ENCODE data around the gene ARSD.

Gene ARSD

DNA sequence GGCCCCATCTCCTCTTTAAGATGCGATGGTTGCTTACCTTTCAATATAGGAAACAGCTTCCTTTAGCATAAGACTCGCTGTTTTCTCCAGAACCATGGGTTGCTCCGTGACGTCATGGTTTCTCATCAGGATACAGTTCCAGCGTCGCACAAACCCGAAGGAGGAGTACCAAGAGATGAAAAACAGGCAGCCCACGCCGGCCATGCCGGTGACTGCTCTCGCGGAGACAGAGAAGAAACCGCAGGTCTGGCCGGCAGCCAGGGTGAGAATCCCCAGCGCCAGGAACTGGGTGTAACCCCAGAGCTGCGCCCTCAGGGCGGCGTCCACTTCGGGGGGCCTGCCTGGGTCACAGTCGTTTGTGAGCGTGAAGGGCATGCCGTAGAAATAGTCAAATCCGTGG is 11.4 kb downstream of the ARSD start:
- Histone ChIP-seq H4K91ac (ENCODE audit: low read length) (no peak overlapping the region), H3K18ac (ENCODE audit: low read depth in 1 of 2, low read length in 2 of 2) (no peak overlapping the region), H3K4me3 (ENCODE audit: insufficient read depth in 1 of 2, low read depth in 1 of 2, low read length in 2 of 2) (no peak overlapping the region), H3K36me3 (ENCODE audit: control insufficient read depth in 1 of 2, insufficient read depth in 2 of 2, low read depth in 1 of 2, low read length in 2 of 2) (peaks cover 19 to 47% of the 10 kb centered on the region in 2 experiments), H4K8ac (ENCODE audit: low read length) (no peak overlapping the region), H3K27me3 (ENCODE audit: control insufficient read depth in 1 of 2, insufficient read depth in 1 of 2, low read length in 2 of 2) (no peaks in the 10 kb centered on the region), H3K9me3 (ENCODE audit: control insufficient read depth, low read length) (no peaks in the 10 kb centered on the region), H3K9ac (ENCODE audit: low read length) (no peak overlapping the region), H3K4me2 (ENCODE audit: low read length, poor library complexity, severe bottlenecking) (no peak overlapping the region), H3K14ac (ENCODE audit: low read length in 2 of 2) (no peak overlapping the region), H3K4ac (ENCODE audit: low read depth in 1 of 2, low read length in 2 of 2) (no peak overlapping the region), H3K79me1 (replicated peaks; ENCODE audit: low read length, poor library complexity, severe bottlenecking) (no peaks in the 10 kb centered on the region), H2BK12ac (ENCODE audit: low read length in 2 of 2) (no peak overlapping the region), H2BK15ac (ENCODE audit: low read depth, poor library complexity, severe bottlenecking) (no peak overlapping the region), H2AFZ (ENCODE audit: low read depth, low read length) (no peak overlapping the region), H3K27ac (ENCODE audit: low read length, poor library complexity, severe bottlenecking) (no peak overlapping the region), H2BK120ac (ENCODE audit: low read depth, low read length) (no peak overlapping the region), H3K4me1 (ENCODE audit: control insufficient read depth, insufficient read depth, low read depth, low read length) (no peaks in the 10 kb centered on the region), H3K23ac (ENCODE audit: low read length in 2 of 2) (no peak overlapping the region), H2AK5ac (ENCODE audit: low read length, severe bottlenecking) (no peak overlapping the region), H2BK5ac (ENCODE audit: low read depth, low read length, poor library complexity, severe bottlenecking) (no peak overlapping the region)
- WGBS, result over 99% methylated on average over 23 of the region's 23 CpGs
- DNase-seq, result no peak

DNA sequence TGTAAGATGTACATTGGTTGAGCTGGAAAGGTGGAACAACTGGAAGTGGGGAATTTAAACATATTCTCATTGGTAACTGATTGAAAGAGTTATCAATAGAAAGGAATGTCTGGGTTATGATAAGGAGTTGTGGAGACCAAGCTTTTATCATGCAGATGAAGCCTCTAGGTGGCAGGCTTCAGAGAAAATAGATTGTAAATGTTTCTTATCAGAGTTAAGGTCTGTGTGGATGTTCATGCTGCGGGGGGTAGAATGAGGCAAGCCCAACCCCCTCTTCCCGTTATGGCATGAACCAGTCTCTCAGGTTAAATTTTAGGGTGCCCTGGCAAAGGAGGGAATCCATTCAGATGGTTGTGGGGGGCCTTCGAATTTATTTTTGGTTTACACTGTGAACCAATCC is 16.0 kb downstream of the ARSD start:
- no peaks in the 10 kb centered on the region for H3K4me1 ChIP-seq (ENCODE audit: control insufficient read depth, insufficient read depth, low read depth, low read length)
- no peak overlapping the region for H2BK12ac ChIP-seq (ENCODE audit: low read length in 2 of 2)
- no peak overlapping the region for H4K8ac ChIP-seq (ENCODE audit: low read length)
- no peak overlapping the region for H3K18ac ChIP-seq (ENCODE audit: low read depth in 1 of 2, low read length in 2 of 2)
- no peaks in the 10 kb centered on the region for H3K9me3 ChIP-seq (ENCODE audit: control insufficient read depth, low read length)
- H3K4me2 ChIP-seq (ENCODE audit: low read length, poor library complexity, severe bottlenecking), result no peak overlapping the region
- H3K9ac ChIP-seq (ENCODE audit: low read length), result no peak overlapping the region
- H4K91ac ChIP-seq (ENCODE audit: low read length), result no peak overlapping the region
- H3K27me3 ChIP-seq (ENCODE audit: control insufficient read depth in 1 of 2, insufficient read depth in 1 of 2, low read length in 2 of 2), result no peaks in the 10 kb centered on the region
- H3K4me3 ChIP-seq (ENCODE audit: insufficient read depth in 1 of 2, low read depth in 1 of 2, low read length in 2 of 2), result no peak overlapping the region
- no peak overlapping the region for H3K14ac ChIP-seq (ENCODE audit: low read length in 2 of 2)
- no peaks in the 10 kb centered on the region for H3K79me1 ChIP-seq (replicated peaks; ENCODE audit: low read length, poor library complexity, severe bottlenecking)
- H3K27ac ChIP-seq (ENCODE audit: low read length, poor library complexity, severe bottlenecking), result no peak overlapping the region
- no peak overlapping the region for H3K23ac ChIP-seq (ENCODE audit: low read length in 2 of 2)
- no peak overlapping the region for H2AFZ ChIP-seq (ENCODE audit: low read depth, low read length)
- H2BK15ac ChIP-seq (ENCODE audit: low read depth, poor library complexity, severe bottlenecking), result no peak overlapping the region
- no peak overlapping the region for H2BK5ac ChIP-seq (ENCODE audit: low read depth, low read length, poor library complexity, severe bottlenecking)
- no peak overlapping the region for H2BK120ac ChIP-seq (ENCODE audit: low read depth, low read length)
- H2AK5ac ChIP-seq (ENCODE audit: low read length, severe bottlenecking), result no peak overlapping the region
- H3K36me3 ChIP-seq (ENCODE audit: control insufficient read depth in 1 of 2, insufficient read depth in 2 of 2, low read depth in 1 of 2, low read length in 2 of 2), result peaks cover 8 to 28% of the 10 kb centered on the region in 2 experiments
- 44% methylated on average over 3 of the region's 3 CpGs for WGBS
- H3K4ac ChIP-seq (ENCODE audit: low read depth in 1 of 2, low read length in 2 of 2), result no peak overlapping the region
- DNase-seq, result no peak

DNA sequence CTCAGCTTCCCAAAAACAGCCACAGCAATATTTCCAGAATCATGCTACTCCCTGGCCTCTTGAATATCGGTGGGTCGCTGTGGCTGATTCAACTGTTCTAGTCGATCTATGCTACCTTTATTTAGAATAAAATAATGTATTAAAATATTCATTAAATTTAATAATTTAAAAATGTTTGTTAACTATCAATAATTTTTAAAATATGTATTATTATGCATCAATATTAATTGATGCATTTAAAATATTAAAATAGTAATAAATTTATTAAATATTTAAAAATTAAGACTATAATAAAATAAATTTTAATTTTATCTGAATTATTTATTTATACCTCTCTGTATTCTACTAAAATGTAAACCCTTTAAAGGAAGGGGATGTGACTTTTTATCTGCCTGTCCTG is 19.0 kb downstream of the ARSD start:
- no CpG with 5 or more reads among the region's 3 CpGs for WGBS
- H2BK12ac ChIP-seq (ENCODE audit: low read length in 2 of 2), result no peak overlapping the region
- H2BK15ac ChIP-seq (ENCODE audit: low read depth, poor library complexity, severe bottlenecking), result no peak overlapping the region
- no peak overlapping the region for H3K4me3 ChIP-seq (ENCODE audit: insufficient read depth in 1 of 2, low read depth in 1 of 2, low read length in 2 of 2)
- no peak overlapping the region for H3K23ac ChIP-seq (ENCODE audit: low read length in 2 of 2)
- H3K9me3 ChIP-seq (ENCODE audit: control insufficient read depth, low read length), result peaks cover 4% of the 10 kb centered on the region
- H3K36me3 ChIP-seq (ENCODE audit: control insufficient read depth in 1 of 2, insufficient read depth in 2 of 2, low read depth in 1 of 2, low read length in 2 of 2), result peaks cover 7 to 17% of the 10 kb centered on the region in 2 experiments
- no peak overlapping the region for H3K14ac ChIP-seq (ENCODE audit: low read length in 2 of 2)
- no peak overlapping the region for H2BK120ac ChIP-seq (ENCODE audit: low read depth, low read length)
- H3K4me1 ChIP-seq (ENCODE audit: control insufficient read depth, insufficient read depth, low read depth, low read length), result no peaks in the 10 kb centered on the region
- H4K8ac ChIP-seq (ENCODE audit: low read length), result no peak overlapping the region
- H3K27me3 ChIP-seq (ENCODE audit: control insufficient read depth in 1 of 2, insufficient read depth in 1 of 2, low read length in 2 of 2), result no peaks in the 10 kb centered on the region
- no peak overlapping the region for H3K27ac ChIP-seq (ENCODE audit: low read length, poor library complexity, severe bottlenecking)
- H3K79me1 ChIP-seq (replicated peaks; ENCODE audit: low read length, poor library complexity, severe bottlenecking), result no peaks in the 10 kb centered on the region
- H2BK5ac ChIP-seq (ENCODE audit: low read depth, low read length, poor library complexity, severe bottlenecking), result no peak overlapping the region
- no peak overlapping the region for H4K91ac ChIP-seq (ENCODE audit: low read length)
- no peak overlapping the region for H2AK5ac ChIP-seq (ENCODE audit: low read length, severe bottlenecking)
- no peak overlapping the region for H2AFZ ChIP-seq (ENCODE audit: low read depth, low read length)
- DNase-seq, result no peak
- no peak overlapping the region for H3K4me2 ChIP-seq (ENCODE audit: low read length, poor library complexity, severe bottlenecking)
- H3K4ac ChIP-seq (ENCODE audit: low read depth in 1 of 2, low read length in 2 of 2), result no peak overlapping the region
- H3K18ac ChIP-seq (ENCODE audit: low read depth in 1 of 2, low read length in 2 of 2), result no peak overlapping the region
- H3K9ac ChIP-seq (ENCODE audit: low read length), result no peak overlapping the region

DNA sequence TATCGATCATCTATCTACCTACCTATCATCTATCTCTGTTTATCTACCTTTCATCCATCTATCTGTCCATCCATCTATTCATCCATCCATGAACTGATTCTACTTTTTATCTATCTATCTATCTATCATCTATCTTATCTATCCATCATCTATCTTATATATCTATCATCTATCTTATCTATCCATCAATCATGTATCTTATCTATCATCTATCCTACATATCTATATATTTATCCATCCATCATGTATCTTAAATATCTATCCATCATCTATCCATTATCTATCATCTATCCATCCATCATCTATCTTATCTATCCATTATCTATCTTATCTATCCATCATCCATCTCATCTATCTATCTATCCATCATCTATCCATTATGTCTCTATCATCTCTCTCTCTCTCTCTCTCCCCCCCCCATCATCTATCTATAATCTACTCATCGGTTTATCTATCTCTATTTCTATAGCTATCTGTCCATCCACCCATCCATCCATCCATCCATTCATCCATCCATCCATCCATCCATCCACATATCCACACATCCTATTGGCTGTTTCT is 20.9 kb downstream of the ARSD start:
- H2AFZ ChIP-seq (ENCODE audit: low read depth, low read length), result no peak overlapping the region
- H4K8ac ChIP-seq (ENCODE audit: low read length), result no peak overlapping the region
- no peaks in the 10 kb centered on the region for H3K79me1 ChIP-seq (replicated peaks; ENCODE audit: low read length, poor library complexity, severe bottlenecking)
- DNase-seq, result no peak
- H3K4me2 ChIP-seq (ENCODE audit: low read length, poor library complexity, severe bottlenecking), result no peak overlapping the region
- H3K27me3 ChIP-seq (ENCODE audit: control insufficient read depth in 1 of 2, insufficient read depth in 1 of 2, low read length in 2 of 2), result no peaks in the 10 kb centered on the region
- no peak overlapping the region for H3K9ac ChIP-seq (ENCODE audit: low read length)
- H3K18ac ChIP-seq (ENCODE audit: low read depth in 1 of 2, low read length in 2 of 2), result no peak overlapping the region
- 98% methylated on average over 2 of the region's 2 CpGs for WGBS
- no peak overlapping the region for H2BK12ac ChIP-seq (ENCODE audit: low read length in 2 of 2)
- H2BK15ac ChIP-seq (ENCODE audit: low read depth, poor library complexity, severe bottlenecking), result no peak overlapping the region
- no peak overlapping the region for H4K91ac ChIP-seq (ENCODE audit: low read length)
- no peak overlapping the region for H3K14ac ChIP-seq (ENCODE audit: low read length in 2 of 2)
- H2BK5ac ChIP-seq (ENCODE audit: low read depth, low read length, poor library complexity, severe bottlenecking), result no peak overlapping the region
- no peak overlapping the region for H3K23ac ChIP-seq (ENCODE audit: low read length in 2 of 2)
- no peak overlapping the region for H3K27ac ChIP-seq (ENCODE audit: low read length, poor library complexity, severe bottlenecking)
- H3K9me3 ChIP-seq (ENCODE audit: control insufficient read depth, low read length), result peaks cover 19% of the 10 kb centered on the region
- H2BK120ac ChIP-seq (ENCODE audit: low read depth, low read length), result no peak overlapping the region
- peaks cover 7 to 17% of the 10 kb centered on the region in 2 experiments for H3K36me3 ChIP-seq (ENCODE audit: control insufficient read depth in 1 of 2, insufficient read depth in 2 of 2, low read depth in 1 of 2, low read length in 2 of 2)
- no peak overlapping the region for H3K4ac ChIP-seq (ENCODE audit: low read depth in 1 of 2, low read length in 2 of 2)
- H3K4me3 ChIP-seq (ENCODE audit: insufficient read depth in 1 of 2, low read depth in 1 of 2, low read length in 2 of 2), result no peak overlapping the region
- no peak overlapping the region for H2AK5ac ChIP-seq (ENCODE audit: low read length, severe bottlenecking)
- no peaks in the 10 kb centered on the region for H3K4me1 ChIP-seq (ENCODE audit: control insufficient read depth, insufficient read depth, low read depth, low read length)
